ENCODE data around the gene DMXL2. TPM values are rescaled to one million over a fixed set of nuclear protein-coding genes. Genes with fewer than 3 reads are reported as not detected.
"Not testable (repeated sequence)": the region's sequence is repeated elsewhere in the genome, so short reads cannot be mapped to it uniquely, and the experiment has no call there.

Gene DMXL2
- total and polyA plus RNA-seq, 2 donors, result 18.9 to 34.8 TPM

DNA sequence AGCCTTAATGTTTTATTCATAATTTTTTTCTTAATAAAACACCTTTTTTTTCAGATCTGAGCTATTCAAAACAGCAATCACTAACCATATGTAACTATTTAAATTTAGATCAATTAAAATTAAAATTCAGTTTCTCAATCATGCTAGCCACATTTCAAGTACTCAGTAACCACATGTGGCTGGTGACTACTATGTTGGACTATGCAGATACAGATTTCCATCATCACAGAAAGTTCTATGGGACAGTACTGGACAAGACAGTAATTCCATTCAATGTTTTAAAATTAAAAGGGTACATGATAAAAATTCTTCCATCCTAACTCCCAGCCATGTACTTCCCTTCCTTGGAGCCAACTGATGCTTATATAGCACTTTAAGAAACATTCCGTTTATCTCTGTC, 161.8 kb downstream of the DMXL2 start:
- Histone ChIP-seq H3K4me1 (ENCODE audit: control insufficient read depth in 2 of 2, insufficient read depth in 2 of 2, low read length in 2 of 2) (no peaks in the 10 kb centered on the region), H3K36me3 (ENCODE audit: control insufficient read depth in 2 of 2, insufficient read depth in 2 of 2, low read length in 1 of 2) (peaks cover 0 to 9% of the 10 kb centered on the region in 2 donors), H3K27me3 (ENCODE audit: control insufficient read depth in 2 of 2, insufficient read depth in 1 of 2, low read length in 1 of 2) (no peaks in the 10 kb centered on the region), H3K27ac (ENCODE audit: low read depth in 1 of 2, low read length in 1 of 2) (no peak overlapping the region), H3K4me3 (ENCODE audit: low read length in 2 of 2) (no peak overlapping the region), H3K9me3 (ENCODE audit: control insufficient read depth in 2 of 2, insufficient read depth in 1 of 2, low read length in 1 of 2) (no peaks in the 10 kb centered on the region)
- no peak for DNase-seq (ENCODE audit: low read depth in 6 of 9, low spot score in 9 of 9)
- WGBS, result 97% methylated on average over 1 of the region's 1 CpG

DNA sequence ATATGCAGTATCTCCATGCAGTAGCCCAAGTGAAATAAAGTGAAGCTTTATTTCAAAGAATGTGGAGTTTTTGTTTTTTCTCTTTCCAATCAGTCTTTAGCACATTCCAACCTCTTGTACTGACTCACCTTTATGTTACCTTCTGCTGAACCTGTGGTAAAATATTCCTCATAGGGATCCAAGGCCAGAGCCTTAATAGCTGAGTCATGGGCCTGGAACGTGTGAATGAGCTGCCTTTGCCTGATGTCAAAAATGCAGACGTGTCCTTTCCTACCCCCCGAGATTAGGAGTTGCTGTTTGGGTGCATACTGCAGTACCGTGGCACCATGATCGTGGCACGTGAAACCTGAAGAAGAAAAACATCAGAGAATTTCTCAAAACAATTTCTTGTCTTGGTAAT, 172.6 kb downstream of the DMXL2 start:
- Histone ChIP-seq H3K36me3 (ENCODE audit: control insufficient read depth in 2 of 2, insufficient read depth in 2 of 2, low read length in 1 of 2) (peaks cover 11 to 15% of the 10 kb centered on the region in 2 donors), H3K27ac (ENCODE audit: low read depth in 1 of 2, low read length in 1 of 2) (no peak overlapping the region), H3K27me3 (ENCODE audit: control insufficient read depth in 2 of 2, insufficient read depth in 1 of 2, low read length in 1 of 2) (no peaks in the 10 kb centered on the region), H3K9me3 (ENCODE audit: control insufficient read depth in 2 of 2, insufficient read depth in 1 of 2, low read length in 1 of 2) (no peaks in the 10 kb centered on the region), H3K4me1 (ENCODE audit: control insufficient read depth in 2 of 2, insufficient read depth in 2 of 2, low read length in 2 of 2) (no peaks in the 10 kb centered on the region), H3K4me3 (ENCODE audit: low read length in 2 of 2) (no peak overlapping the region)
- WGBS, result 97% methylated on average over 6 of the region's 6 CpGs
- DNase-seq (ENCODE audit: low read depth in 6 of 9, low spot score in 9 of 9), result no peak

DNA sequence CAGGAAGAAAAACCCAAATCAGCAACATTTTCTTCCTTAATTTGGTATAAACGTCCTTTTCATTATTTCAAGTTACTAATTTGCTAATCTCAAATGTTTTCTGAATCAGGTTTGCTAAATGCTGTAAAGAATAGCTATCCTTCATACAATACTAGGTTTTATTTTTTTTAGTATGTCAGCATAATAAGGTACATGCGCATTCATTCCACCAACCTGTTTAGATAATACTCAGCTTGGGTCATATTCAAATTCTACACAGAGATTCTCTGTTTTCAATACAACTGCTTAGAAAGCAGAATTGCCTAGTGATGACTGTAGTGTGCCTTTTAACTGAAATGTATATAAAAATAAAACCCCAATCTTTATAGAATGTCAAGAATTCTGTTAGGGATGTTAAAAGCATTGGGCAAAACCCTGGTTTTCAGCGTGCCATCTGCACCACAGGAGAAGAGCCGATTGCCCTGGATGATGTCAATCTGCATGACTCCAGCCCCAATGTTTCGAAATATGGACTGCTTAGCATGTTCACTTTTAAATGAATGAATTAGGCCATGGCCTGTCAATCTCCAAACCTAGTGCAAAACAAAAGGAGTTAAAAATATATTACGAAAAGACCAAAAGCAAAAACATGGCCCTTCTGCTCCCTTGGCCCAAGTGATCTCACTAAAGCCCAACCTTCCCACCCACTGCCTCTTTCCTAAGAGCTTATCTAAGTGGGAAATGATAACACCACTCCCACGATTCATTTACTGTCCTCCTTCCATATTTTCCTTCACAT, 173.8 kb downstream of the DMXL2 start:
- no peaks in the 10 kb centered on the region for H3K9me3 ChIP-seq (ENCODE audit: control insufficient read depth in 2 of 2, insufficient read depth in 1 of 2, low read length in 1 of 2)
- no peak for DNase-seq (ENCODE audit: low read depth in 6 of 9, low spot score in 9 of 9)
- 98% methylated on average over 7 of the region's 7 CpGs for WGBS
- H3K4me1 ChIP-seq (ENCODE audit: control insufficient read depth in 2 of 2, insufficient read depth in 2 of 2, low read length in 2 of 2), result no peaks in the 10 kb centered on the region
- no peaks in the 10 kb centered on the region for H3K27me3 ChIP-seq (ENCODE audit: control insufficient read depth in 2 of 2, insufficient read depth in 1 of 2, low read length in 1 of 2)
- H3K4me3 ChIP-seq (ENCODE audit: low read length in 2 of 2), result no peak overlapping the region
- no peak overlapping the region for H3K27ac ChIP-seq (ENCODE audit: low read depth in 1 of 2, low read length in 1 of 2)
- peaks cover 9 to 11% of the 10 kb centered on the region in 2 donors for H3K36me3 ChIP-seq (ENCODE audit: control insufficient read depth in 2 of 2, insufficient read depth in 2 of 2, low read length in 1 of 2)

DNA sequence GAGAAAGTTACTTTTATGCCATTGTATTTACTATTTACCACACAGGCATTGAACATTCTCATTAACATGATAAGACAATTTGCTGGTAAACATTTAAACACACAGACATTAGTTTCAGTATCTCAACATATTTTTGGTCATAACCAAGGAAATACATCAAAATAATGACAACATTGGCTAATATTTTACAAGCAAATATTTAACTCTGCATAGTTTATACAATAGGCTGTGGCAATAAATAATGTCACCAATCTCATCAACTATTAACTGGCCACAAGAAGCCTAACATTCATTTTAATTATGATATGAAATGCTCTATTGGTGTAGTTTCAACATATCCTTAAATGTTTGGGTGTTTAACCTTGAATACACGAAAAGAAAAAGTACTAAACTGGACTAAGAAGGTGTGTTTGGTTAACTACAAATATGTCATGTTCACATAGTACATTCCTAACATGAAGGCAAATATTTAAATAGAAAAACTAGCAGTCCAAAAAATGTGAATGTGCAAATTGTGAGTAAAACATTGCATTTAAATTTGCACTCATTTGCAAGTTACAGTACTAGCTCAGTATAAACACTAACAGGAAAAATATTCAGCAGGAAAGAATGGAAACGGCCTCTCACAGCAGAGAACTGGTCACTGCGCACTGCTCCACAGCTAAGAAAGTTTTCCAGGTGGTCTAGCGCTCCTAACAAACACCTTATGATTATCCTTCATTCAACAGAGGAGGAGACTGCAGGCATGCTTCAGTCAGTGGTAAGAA, 174.5 kb downstream of the DMXL2 start:
- H3K4me1 ChIP-seq (ENCODE audit: control insufficient read depth in 2 of 2, insufficient read depth in 2 of 2, low read length in 2 of 2), result no peaks in the 10 kb centered on the region
- H3K9me3 ChIP-seq (ENCODE audit: control insufficient read depth in 2 of 2, insufficient read depth in 1 of 2, low read length in 1 of 2), result no peaks in the 10 kb centered on the region
- no peak for DNase-seq (ENCODE audit: low read depth in 6 of 9, low spot score in 9 of 9)
- H3K36me3 ChIP-seq (ENCODE audit: control insufficient read depth in 2 of 2, insufficient read depth in 2 of 2, low read length in 1 of 2), result peaks cover 9 to 11% of the 10 kb centered on the region in 2 donors
- no peaks in the 10 kb centered on the region for H3K27me3 ChIP-seq (ENCODE audit: control insufficient read depth in 2 of 2, insufficient read depth in 1 of 2, low read length in 1 of 2)
- H3K27ac ChIP-seq (ENCODE audit: low read depth in 1 of 2, low read length in 1 of 2), result no peak overlapping the region
- H3K4me3 ChIP-seq (ENCODE audit: low read length in 2 of 2), result no peak overlapping the region
- 98% methylated on average over 4 of the region's 4 CpGs for WGBS

DNA sequence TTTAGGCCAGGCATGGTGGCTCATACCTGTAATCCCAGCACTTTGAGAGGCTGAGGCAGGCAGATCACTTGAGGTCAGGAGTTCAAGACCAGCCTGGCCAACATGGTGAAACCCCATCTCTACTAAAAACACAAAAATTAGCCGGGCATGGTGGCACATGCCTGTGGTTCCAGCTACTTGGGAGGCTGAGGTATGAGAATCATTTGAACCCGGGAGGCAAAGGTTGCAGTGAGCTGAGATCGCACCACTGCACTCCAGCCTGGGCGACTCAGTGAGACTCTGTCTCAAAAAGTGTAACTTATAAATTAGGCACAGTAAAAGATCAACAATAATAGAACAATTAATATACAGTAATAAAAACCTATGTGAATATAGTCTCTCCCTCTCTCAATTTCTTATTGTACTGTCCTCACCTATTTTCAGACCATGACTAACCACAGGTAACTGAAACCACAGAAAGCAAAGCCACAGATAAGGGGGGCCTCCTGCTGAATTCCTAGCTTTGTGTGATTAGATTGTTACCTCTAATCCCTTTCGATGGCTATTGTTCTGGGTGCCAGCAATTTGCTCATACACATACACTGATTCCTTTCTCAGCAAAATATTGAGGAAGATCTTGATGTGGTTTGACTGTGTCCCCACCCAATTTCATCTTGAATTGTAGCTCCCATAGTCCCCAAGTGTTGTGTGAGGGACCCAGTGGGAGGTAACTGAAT, 176.4 kb downstream of the DMXL2 start:
- not testable (repeated sequence) for H3K4me3 ChIP-seq (ENCODE audit: low read length in 2 of 2); H3K4me1 ChIP-seq (ENCODE audit: control insufficient read depth in 2 of 2, insufficient read depth in 2 of 2, low read length in 2 of 2); H3K27me3 ChIP-seq (ENCODE audit: control insufficient read depth in 2 of 2, insufficient read depth in 1 of 2, low read length in 1 of 2); H3K9me3 ChIP-seq (ENCODE audit: control insufficient read depth in 2 of 2, insufficient read depth in 1 of 2, low read length in 1 of 2); H3K27ac ChIP-seq (ENCODE audit: low read depth in 1 of 2, low read length in 1 of 2); DNase-seq (ENCODE audit: low read depth in 6 of 9, low spot score in 9 of 9)
- 91% methylated on average over 5 of the region's 5 CpGs for WGBS
- H3K36me3 ChIP-seq (ENCODE audit: control insufficient read depth in 2 of 2, insufficient read depth in 2 of 2, low read length in 1 of 2), result peaks cover 9 to 11% of the 10 kb centered on the region in 2 donors

DNA sequence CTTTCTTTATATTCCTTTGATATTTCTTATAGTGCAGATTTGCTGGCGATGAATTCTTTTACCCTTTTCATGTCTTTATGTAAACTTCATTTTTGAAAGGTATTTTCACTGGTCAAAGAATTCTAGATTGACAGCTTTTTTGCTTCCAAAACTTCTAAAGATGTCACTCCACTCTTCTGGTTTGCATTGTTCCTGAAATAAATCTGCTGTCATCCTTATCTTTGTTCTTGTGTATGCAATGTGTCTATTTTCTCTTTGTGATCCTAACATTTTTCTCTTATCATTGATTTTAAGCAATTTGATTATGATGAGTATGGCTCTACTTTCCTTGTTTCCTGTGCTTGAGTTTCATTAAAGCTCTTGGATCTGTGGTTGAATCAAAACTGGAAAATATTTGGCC, 177.8 kb downstream of the DMXL2 start:
- Histone ChIP-seq H3K27me3 (ENCODE audit: control insufficient read depth in 2 of 2, insufficient read depth in 1 of 2, low read length in 1 of 2) (no peaks in the 10 kb centered on the region), H3K4me1 (ENCODE audit: control insufficient read depth in 2 of 2, insufficient read depth in 2 of 2, low read length in 2 of 2) (no peaks in the 10 kb centered on the region), H3K27ac (ENCODE audit: low read depth in 1 of 2, low read length in 1 of 2) (no peak overlapping the region), H3K9me3 (ENCODE audit: control insufficient read depth in 2 of 2, insufficient read depth in 1 of 2, low read length in 1 of 2) (no peaks in the 10 kb centered on the region), H3K4me3 (ENCODE audit: low read length in 2 of 2) (no peak overlapping the region), H3K36me3 (ENCODE audit: control insufficient read depth in 2 of 2, insufficient read depth in 2 of 2, low read length in 1 of 2) (peaks cover 7 to 8% of the 10 kb centered on the region in 2 donors)
- WGBS, result 99% methylated on average over 1 of the region's 1 CpG
- DNase-seq (ENCODE audit: low read depth in 6 of 9, low spot score in 9 of 9), result no peak

DNA sequence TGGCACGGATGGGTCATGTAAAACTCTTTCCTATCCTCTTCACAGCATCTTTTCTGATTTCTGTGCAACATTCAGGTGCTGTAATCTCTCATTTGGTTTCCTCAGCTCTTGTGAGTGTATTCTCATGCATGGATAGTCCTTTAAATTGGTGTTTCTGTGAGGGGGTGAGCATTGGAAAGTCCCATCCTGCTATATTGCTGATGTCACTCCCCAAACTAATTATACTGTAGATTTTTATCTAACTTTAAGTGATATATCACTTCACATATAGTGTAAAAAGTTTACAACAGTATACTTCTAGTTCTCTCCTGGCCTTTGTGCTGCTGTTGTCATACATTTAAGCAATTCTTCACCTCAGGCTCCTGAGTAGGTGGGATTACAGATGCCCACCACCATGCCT, 178.5 kb downstream of the DMXL2 start:
- Histone ChIP-seq H3K4me3 (ENCODE audit: low read length in 2 of 2) (no peak overlapping the region), H3K4me1 (ENCODE audit: control insufficient read depth in 2 of 2, insufficient read depth in 2 of 2, low read length in 2 of 2) (no peaks in the 10 kb centered on the region), H3K9me3 (ENCODE audit: control insufficient read depth in 2 of 2, insufficient read depth in 1 of 2, low read length in 1 of 2) (no peaks in the 10 kb centered on the region), H3K27ac (ENCODE audit: low read depth in 1 of 2, low read length in 1 of 2) (no peak overlapping the region), H3K36me3 (ENCODE audit: control insufficient read depth in 2 of 2, insufficient read depth in 2 of 2, low read length in 1 of 2) (peaks cover under 1 to 4% of the 10 kb centered on the region in 2 donors), H3K27me3 (ENCODE audit: control insufficient read depth in 2 of 2, insufficient read depth in 1 of 2, low read length in 1 of 2) (no peaks in the 10 kb centered on the region)
- no peak for DNase-seq (ENCODE audit: low read depth in 6 of 9, low spot score in 9 of 9)
- WGBS, result 100% methylated on average over 1 of the region's 1 CpG

DNA sequence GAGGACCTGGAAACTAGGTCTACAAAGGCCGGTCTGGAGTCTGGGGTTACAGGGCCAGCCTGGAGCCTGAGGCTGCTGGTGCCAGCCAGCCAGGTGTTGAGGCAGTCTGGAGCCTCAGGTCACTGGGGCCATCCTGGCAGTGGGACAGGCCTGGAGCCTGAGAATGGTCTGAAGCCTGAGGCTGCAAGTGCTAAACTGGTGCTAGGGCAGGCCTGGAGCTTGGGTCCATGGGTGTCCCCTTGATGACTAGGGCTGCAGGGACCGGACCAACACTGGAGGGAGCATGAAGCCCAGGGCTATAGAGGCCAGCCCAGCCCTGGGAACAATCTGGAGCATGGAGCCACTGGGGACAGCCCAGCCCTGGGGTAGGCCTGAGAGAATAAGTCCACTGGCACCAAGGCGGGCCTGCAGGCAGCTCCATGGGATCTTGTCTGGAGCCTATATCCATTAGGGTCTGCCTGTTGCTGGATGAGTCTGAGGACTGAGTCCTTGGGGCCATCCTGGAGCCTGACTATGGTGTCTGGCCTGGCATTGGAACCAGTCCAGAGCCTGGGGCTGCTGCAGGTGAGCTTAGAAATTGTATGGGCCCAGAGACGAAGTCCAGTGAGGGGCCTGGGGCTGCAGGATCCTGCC, 179.2 kb downstream of the DMXL2 start:
- WGBS, result 99% methylated on average over 4 of the region's 4 CpGs
- Histone ChIP-seq H3K4me1 (ENCODE audit: control insufficient read depth in 2 of 2, insufficient read depth in 2 of 2, low read length in 2 of 2) (no peaks in the 10 kb centered on the region), H3K36me3 (ENCODE audit: control insufficient read depth in 2 of 2, insufficient read depth in 2 of 2, low read length in 1 of 2) (no peaks in the 10 kb centered on the region), H3K9me3 (ENCODE audit: control insufficient read depth in 2 of 2, insufficient read depth in 1 of 2, low read length in 1 of 2) (no peaks in the 10 kb centered on the region), H3K27me3 (ENCODE audit: control insufficient read depth in 2 of 2, insufficient read depth in 1 of 2, low read length in 1 of 2) (no peaks in the 10 kb centered on the region), H3K27ac (ENCODE audit: low read depth in 1 of 2, low read length in 1 of 2) (no peak overlapping the region), H3K4me3 (ENCODE audit: low read length in 2 of 2) (no peak overlapping the region)
- no peak for DNase-seq (ENCODE audit: low read depth in 6 of 9, low spot score in 9 of 9)

Data from thymus (tissue), 11 donors.